Dermis blood vessel endothelial cell (primary cell): ENCODE data around the gene TNFRSF8. TPM values are rescaled to one million over a fixed set of nuclear protein-coding genes. Genes with fewer than 3 reads are reported as not detected.
"Not testable (repeated sequence)": the region's sequence is repeated elsewhere in the genome, so short reads cannot be mapped to it uniquely, and the experiment has no call there.

ENCODE experiments used
- DNase-seq: peaks from one replicate; pipeline ENCODE4 v3.0.0; 2010
- total RNA-seq: library from RNA; depleted of rRNA; stranded (reverse); fragments of >200 nt; gene quantifications from 2 replicates; pipeline ENCODE4 v1.2.3, GENCODE V29; 2014

The TNFRSF8 gene
- 0.33 and 0.34 TPM in 2 replicates for total RNA-seq

GRCh38 chr1:12063141-12064072, at the start of gene TNFRSF8:
Gene TNFRSF8, plus strand, starts transcription at chr1:12063303. Its CDS starts 296 bp downstream, at chr1:12063599.
- peak; percentile 19 for DNase-seq

- DNase-seq: no peak
Measured at GRCh38 chr1:12014141-12014991, 48.7 kb upstream of the TNFRSF8 start.

GRCh38 chr1:12015001-12015491, 48.1 kb upstream of the TNFRSF8 start:
- no peak for DNase-seq

GRCh38 chr1:12015499-12015898, 47.6 kb upstream of the TNFRSF8 start:
- no peak for DNase-seq

- no peak for DNase-seq
Measured at GRCh38 chr1:12016182-12016581, 46.9 kb upstream of the TNFRSF8 start.

GRCh38 chr1:12019858-12020509, 43.1 kb upstream of the TNFRSF8 start:
- DNase-seq: peak; percentile 23

GRCh38 chr1:12021616-12022015, 41.5 kb upstream of the TNFRSF8 start:
- DNase-seq: no peak

GRCh38 chr1:12022036-12022435, 41.1 kb upstream of the TNFRSF8 start:
- no peak for DNase-seq

GRCh38 chr1:12026586-12026985, 36.5 kb upstream of the TNFRSF8 start:
- no peak for DNase-seq

GRCh38 chr1:12028248-12028647, 34.9 kb upstream of the TNFRSF8 start:
- DNase-seq: no peak

GRCh38 chr1:12028957-12029511, 34.1 kb upstream of the TNFRSF8 start:
- no peak for DNase-seq

GRCh38 chr1:12029720-12030339, 33.3 kb upstream of the TNFRSF8 start:
- DNase-seq: no peak

- DNase-seq: peak; percentile 59
Measured at GRCh38 chr1:12031039-12031980, 31.8 kb upstream of the TNFRSF8 start.

- no peak for DNase-seq
Measured at GRCh38 chr1:12032161-12032621, 30.9 kb upstream of the TNFRSF8 start.

GRCh38 chr1:12033441-12033840, 29.7 kb upstream of the TNFRSF8 start:
- DNase-seq: not testable (repeated sequence)

GRCh38 chr1:12034381-12034801, 28.7 kb upstream of the TNFRSF8 start:
- DNase-seq: no peak

- DNase-seq: no peak
Measured at GRCh38 chr1:12035312-12035711, 27.8 kb upstream of the TNFRSF8 start.

- DNase-seq: no peak
Measured at GRCh38 chr1:12037486-12038355, 25.4 kb upstream of the TNFRSF8 start.

GRCh38 chr1:12038356-12039163, 24.5 kb upstream of the TNFRSF8 start:
- DNase-seq: no peak
